GM12801 (cell line): Measurements from ENCODE around the gene LRRC66.

Experiments
- CTCF ChIP-seq: IDR thresholded peaks from one replicate; pipeline ENCODE4 v1.5.1; 2011; ENCODE audit warnings: control low read depth; ENCODE audit not compliant: insufficient read length; ENCODE audit errors: extremely low read depth

The LRRC66 gene

GRCh38 chr4:51997647-51998046, 22.5 kb downstream of the LRRC66 start:
- TF ChIP-seq CTCF: no peak

- TF ChIP-seq CTCF: no peak
Observed at GRCh38 chr4:51995647-51996220, 24.4 kb downstream of the LRRC66 start.

GRCh38 chr4:51965862-51966261, 54.3 kb downstream of the LRRC66 start:
- no peak for TF ChIP-seq CTCF

- no peak for TF ChIP-seq CTCF
Observed at GRCh38 chr4:51963841-51964517, 56.2 kb downstream of the LRRC66 start.

- TF ChIP-seq CTCF: no peak
Observed at GRCh38 chr4:51960486-51960885, 59.7 kb downstream of the LRRC66 start.

- no peak for TF ChIP-seq CTCF
Observed at GRCh38 chr4:51958199-51958968, 61.8 kb downstream of the LRRC66 start.
